UCSD-AML1 (cell line): Measurements from ENCODE around the gene CCDC87.

ENCODE experiments used
- DNase-seq: peaks from one replicate; lab custom pipeline; 2025; ENCODE audit not compliant: unreplicated experiment; lab: John Stamatoyannopoulos, UW

CCDC87 gene

DNA sequence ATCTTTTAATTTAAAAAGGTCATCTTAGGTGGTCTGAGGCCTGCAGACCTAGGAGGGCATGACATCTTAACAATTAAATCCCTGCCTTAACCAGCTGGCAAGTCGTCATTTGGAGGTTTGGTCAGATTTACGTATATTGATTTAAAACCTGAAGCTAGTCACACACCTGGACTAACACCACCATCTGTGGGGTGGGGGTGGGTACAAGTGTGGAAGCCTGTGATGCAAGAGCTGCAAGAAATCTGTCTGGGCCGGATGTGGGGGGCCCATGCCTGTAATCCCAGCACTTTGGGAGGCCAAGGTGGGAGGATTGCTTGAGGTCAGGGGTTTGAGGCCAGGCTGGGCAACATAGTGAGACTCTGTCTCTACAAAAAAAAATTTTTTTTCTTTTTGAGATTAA is 11.6 kb downstream of the CCDC87 start:
- no peak for DNase-seq

DNA sequence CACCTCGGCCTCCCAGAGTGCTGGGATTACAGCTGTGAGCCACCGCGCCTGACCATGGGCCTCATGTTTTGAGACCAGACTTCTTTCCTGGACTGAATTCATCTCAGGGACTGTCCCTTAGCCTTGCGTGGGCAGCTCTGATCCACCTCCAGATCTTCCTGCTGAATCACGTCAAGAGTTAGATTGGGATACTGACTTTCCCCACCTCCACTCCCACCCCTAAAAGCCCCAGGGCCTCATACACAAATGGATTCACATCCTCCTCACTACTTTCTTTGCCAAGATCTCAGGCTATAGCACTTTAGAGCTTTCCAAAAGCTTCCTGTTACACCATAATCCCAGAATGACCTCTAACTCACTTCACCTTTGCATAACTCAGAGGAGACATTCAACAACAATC is 12.1 kb downstream of the CCDC87 start:
- DNase-seq, result no peak

DNA sequence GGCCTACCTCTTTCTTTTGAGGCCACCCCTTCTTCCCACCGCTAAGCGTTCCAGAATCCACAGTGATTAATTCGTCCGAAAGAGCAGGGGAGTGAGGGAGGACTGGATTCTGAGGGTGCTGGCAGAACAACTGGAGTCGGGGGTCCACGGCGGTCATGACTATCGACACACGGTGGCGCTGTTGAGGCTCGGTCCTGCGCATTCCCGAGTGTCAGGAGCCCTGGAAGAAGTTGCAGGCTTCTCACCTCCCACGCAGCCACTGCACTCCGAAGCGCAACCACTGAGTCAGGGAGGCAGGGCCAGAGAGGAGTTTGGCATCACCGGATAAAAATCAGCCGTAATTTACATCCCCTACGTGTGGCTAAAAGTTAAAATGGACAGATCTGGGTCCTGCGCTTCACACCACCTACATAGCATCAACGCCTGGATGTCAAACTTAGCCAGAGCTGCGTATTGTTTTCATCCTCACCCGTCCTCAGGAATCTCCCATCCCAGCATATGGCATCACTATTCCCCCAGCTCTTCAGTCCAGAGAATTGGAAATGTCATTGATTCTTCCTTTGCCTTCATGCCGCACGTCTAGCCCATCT is 13.8 kb downstream of the CCDC87 start:
- DNase-seq, result peak; percentile 73

DNA sequence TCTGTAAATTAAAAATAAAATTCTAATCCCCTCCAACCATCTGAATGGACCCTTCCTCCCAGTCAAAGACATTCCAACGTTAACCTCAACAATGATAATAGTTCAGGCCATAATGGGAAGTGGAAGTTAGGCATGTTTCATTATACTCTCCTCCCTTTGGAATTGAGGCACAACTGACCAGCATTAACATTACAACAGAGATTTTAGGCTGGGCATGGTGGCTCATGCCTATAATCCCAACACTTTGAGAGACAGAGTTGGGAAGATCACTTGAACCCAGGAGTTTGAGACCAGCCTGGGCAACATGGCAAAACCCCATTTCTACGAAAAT is 22.0 kb downstream of the CCDC87 start:
- no peak for DNase-seq

DNA sequence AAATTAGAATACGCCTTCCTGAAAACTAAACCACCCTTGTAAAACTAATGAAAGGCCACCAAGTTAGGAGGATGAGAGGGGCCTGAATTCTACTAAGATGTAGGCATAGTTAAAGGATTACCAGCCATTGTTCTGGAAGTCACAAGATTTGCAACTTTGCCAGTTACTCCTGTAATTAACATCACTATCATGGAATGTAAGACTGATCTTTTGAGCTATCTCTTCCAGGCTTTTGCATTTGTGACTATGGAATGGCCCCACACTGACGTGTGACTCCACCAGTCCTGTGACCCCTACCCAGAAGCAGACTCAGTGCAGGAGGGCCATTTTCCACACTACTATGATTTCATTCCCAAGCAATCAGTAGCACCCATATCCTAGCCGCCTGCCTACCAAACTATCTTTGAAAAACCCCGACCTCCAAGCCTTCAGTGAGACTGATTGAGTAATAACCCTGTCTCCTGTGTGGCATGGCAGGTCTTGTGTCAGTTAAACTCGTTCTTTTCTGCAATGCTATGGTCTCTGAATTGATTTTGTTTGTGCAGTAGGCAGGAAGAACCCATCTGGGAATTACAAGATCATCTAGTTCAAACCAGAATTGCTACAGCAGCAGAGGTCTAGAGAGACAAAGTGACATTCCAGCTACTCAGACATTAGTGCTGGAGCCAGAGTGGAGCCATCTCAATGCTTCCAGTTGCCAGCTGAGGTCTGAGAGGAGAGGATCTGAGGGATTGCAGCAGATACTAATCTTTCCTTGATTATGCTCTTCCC is 22.6 kb downstream of the CCDC87 start:
- DNase-seq, result no peak

DNA sequence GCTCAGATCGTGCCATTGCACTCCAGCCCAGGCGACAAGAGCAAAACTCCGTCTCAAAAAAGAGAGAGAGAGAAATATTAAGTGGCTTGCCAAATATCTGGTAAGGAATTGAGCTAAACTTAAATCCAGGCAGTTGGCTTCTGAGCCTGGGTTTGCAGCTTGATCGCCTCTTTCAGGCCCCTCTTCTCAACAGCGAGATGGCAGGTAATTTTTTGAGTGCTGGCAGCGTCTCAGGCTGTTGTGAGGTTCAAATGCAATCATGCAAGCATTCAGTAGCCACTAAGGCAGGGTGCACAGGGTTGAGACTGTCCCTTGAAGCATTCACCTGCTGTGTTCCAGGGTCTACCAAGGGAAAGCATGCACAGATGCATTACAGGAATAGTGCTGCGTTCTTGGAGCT is 23.8 kb downstream of the CCDC87 start:
- no peak for DNase-seq

DNA sequence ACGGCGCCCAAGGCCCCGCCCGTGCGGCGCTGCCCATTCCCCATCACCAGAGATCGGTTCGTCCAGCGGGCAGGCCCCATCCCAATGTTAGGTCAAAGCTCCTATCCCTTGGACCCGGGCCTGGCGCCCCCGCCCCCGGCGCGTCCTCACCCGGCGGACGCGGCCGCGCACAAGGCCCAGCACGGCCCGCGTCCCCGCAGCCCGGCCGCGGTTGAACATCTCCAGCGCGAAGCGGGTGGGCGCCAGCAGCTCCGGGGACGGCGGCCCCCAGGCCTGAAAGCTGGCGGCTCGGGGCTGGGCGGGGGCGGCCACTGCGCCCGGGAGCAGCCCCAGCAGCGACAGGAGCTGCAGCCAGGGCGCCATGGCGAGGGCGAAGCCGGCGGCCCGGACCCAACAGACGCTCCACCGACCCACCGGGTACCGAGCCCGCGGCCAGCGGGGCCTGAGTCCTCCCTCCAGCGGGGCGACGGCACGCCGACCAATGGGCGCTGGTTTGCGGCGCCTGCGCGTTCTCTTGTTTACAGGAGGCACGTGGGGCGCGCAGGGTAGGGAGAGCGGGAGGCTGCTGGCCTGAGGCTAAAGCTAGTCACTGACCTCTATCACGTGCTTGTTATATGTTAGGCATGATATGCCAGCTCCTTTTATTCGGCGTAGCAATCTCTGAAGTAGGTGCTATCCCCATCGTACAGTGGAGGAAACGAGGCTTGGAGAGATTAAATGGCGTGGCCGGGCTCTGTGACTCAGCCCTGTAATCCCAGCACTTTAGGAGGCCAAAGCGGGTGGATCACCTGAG is 24.5 kb downstream of the CCDC87 start, which contains the start of gene CTSF:
Gene CTSF, minus strand, starts transcription at position 483 of the 793 bp plus-strand sequence. Its CDS starts 120 bp downstream, at position 363.
- DNase-seq, result no peak

DNA sequence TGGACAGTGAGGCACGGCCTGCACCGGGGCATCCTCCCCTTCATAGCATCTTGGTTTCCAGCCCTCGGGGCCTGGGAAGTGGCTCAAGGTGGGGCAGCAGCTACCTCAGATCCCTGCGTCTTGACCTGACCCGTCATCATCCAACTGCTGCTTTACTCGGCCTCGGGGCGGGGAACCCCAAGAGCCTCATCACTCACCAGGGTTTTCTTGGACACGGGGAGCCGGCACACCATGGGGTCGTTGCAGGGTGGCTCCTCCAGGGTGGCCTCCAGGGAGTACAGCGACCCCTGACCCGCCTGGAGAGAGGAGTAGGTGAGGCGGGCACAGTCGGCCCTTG is 25.1 kb downstream of the CCDC87 start:
- no peak for DNase-seq

DNA sequence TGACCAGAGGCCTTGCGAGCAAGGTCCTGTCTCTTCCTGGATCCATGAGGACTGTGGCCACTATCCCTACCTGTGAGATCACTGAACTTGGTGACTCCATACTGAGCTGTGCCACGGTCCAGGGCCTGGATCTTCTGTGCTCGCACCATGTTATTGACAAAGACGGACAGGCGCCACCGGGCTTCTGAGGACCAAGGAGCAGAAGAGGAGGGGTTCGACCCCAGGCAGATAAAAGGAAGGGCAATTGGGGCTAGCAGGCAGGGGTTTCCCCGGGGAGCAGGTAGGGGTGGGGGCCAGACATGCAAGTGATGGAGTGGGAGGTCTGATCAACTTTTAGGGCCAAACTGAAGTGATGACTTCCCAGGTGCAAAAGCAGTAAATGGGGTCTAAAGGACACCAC is 26.6 kb downstream of the CCDC87 start:
- DNase-seq, result no peak

DNA sequence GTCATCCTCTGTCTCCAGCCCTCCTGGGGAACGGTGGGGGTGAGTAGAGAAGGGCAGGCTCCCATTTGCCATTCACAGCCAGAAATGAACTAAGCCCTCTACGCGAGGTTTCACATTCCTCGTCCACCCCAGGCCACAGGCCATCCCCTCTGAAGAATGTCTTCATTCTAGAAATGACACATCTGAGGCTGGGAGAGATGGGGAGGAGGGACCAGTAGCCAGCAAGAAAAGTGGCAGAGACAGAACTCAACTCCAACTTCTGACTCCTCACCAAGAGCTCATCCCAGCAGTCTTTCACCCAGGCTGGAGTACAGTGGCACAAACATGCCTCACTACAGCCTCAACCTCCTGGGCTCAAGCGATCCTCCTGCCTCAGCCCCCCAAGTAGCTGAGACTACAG is 27.9 kb downstream of the CCDC87 start:
- DNase-seq, result no peak

DNA sequence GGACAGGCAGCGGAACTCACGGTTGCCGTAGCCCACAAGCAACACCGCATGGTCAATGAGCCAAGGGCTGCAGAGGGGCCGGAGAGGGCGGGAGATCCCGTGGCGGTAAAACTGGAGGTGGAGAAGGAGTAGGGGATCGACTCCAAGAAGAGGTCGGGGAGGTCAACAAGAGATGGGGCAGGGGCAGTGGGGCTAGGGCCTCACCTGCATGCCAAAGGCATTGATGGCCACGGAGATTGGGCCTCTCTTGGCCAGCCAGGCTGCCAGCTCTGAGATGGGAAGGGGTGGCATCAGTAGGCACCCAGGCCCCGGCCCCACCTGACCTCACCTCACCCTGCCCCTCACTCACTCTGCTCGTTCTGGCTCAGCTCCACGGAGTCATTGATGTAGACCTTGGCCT is 28.3 kb downstream of the CCDC87 start:
- no peak for DNase-seq

DNA sequence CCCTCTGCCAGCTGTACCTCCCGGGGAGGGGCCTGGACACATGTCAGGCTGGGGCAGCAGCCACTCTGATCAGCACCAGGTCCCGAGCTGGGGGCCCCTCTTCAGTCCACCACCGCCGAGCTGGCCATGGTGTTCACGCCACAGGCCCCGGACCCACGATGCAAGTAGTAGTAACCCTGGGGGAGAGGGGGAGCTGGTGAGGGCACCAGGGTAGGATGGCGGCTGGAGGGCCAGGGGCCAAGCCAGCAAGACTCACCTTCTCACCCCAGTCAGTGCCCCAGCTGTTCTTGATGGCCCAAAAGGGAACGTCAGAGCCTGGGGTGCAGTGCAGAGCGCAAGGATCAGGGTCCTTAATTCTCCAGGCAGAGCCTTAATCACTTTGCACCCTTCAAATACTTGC is 29.0 kb downstream of the CCDC87 start:
- no peak for DNase-seq

DNA sequence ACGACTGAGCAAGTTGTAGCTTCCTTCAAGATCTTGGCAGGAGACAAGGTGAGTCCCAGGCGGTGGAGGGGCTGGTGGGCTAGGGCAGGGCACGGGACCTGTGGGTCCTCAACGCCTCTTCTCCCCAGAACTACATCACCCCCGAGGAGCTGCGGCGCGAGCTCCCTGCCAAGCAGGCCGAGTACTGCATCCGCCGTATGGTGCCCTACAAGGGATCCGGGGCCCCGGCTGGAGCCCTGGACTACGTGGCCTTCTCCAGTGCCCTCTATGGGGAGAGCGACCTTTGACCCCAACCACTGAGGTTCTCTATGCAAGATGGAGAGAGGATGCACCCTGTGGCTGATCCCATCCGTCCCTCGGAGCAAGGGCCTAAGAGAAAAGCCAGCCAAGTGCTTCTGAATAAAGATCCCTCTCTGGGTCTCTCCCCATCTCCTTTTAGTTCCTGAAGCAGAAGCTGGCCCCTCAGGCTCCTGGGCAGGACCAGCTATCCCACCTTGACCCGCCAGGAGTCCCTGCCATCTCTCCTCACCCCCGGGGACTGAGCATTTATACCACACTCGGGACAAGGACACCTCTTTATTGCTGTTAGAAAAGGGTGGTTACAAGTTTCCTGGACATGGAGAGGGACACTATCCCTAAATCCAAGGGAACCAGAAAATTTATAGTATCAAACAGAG is 29.8 kb downstream of the CCDC87 start:
- DNase-seq, result no peak

DNA sequence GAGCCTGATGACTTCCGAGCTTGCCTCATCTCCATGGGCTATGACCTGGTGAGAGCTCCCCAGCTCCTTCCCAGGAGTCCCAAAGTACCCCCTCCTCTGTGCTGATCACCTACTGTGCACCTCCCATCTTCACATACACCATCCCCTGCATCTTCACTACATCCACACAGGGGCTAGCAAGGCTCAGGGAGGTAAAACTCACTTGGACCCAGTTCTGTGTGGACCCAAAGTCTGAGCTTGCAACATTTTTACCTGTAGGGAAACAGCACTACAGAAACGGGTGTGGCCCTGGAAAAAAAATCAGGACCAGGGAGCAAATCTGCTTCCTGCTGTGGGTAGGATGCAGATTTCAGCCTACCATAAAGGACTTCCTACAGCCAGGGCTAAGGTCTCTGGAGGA is 30.6 kb downstream of the CCDC87 start:
- DNase-seq, result no peak

DNA sequence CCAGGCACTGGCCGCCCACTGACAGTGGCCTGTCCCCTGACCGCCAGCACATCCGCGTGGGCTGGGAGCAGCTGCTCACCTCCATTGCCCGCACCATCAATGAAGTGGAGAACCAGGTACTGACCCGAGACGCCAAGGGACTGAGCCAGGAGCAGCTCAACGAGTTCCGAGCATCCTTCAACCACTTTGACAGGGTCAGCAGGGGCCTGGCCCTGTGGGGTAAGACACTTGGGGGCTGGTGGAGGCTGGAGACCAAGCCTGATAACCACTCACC is 31.0 kb downstream of the CCDC87 start:
- DNase-seq, result no peak

DNA sequence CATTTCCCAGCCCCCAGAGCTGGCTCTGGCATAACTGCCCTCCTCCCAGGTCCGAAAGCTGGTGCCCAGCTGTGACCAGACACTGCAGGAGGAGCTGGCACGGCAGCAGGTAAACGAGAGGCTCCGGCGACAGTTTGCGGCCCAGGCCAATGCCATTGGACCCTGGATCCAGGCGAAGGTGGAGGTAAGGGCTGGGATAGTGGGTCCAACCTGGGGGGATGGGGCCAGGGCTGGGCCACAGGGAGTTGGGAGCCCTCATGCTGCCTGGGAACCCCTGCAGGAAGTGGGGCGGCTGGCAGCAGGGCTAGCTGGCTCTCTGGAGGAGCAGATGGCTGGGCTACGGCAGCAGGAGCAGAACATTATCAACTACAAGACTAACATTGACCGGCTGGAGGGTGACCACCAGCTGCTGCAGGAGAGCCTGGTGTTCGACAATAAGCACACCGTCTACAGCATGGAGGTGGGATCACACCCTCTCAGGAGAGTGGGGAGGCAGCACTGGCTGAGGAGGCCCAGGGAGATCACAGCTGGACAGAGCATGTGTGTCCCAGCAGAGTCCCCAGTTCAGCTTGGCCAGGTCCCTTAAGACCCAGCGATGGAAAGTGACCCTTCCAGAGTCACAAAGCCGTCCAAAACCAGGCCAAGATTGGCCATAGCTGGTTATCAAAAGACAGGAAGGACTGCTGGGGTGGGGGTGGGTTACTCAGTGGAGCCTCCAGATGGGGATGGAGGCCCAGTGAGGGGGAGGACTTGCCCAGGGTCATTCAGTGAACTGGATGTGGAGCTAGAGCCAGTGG is 31.5 kb downstream of the CCDC87 start:
- no peak for DNase-seq

DNA sequence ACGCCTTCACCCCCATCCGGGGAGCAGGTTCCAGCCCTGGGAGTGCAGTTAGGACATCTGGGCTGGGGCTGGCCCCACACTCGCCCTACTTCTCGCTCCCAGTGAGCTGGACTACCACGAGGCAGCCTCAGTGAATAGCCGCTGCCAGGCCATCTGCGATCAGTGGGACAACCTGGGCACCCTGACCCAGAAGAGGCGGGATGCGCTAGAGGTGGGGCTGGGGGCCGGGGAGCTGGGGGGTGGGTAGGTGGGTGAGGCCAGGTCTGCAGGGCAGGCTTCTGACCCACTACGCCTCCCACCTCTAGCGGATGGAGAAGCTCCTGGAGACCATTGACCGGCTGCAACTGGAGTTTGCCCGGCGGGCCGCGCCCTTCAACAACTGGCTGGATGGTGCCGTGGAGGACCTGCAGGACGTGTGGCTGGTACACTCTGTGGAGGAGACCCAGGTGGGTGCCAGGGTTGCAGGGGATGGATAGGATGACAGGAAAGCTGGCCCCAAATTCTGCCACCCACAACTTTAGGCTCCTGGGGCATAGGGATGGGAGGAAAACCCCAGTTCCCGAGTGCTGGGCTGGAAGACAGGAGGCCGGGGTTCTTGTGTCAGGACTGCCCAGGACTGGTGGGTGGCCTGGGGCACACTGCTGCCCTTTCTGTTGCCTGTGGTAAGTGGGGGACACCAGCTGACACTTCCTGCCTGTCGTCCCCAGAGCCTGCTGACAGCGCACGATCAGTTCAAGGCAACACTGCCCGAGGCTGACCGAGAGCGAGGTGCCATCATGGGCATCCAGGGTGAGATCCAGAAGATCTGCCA is 32.8 kb downstream of the CCDC87 start:
- DNase-seq, result no peak

DNA sequence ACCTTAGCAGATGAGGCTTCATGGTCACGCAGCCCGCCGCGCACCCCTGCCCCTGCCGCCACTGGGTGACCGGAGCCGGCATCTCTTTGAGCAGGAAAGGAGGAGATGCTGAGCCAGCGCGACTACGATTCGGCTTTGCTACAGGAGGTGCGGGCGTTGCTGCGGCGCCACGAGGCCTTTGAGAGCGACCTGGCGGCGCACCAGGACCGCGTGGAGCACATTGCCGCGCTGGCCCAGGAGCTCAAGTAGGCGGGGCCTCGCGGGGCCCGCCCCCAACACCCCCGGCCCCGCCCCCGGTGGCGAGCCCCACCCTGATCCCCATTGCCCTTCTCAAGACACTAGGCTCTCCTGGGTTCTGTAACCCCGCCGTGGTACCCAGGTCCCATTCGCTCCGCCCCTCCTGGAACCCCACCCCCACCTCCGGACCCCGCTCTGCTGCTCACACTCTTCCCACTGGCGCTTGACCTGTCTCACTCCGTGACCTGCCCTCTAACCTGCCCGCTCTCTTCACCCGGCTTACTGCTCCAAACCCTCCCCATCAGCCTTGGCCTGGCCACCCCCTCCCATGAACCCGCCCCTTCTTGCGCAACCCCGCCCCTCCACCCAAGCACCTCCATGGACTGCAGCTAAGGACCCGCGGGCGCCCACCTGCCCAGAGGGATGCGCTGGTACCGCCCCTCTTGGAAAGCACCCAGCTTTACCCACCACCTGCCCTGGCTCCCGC is 33.6 kb downstream of the CCDC87 start:
- no peak for DNase-seq

DNA sequence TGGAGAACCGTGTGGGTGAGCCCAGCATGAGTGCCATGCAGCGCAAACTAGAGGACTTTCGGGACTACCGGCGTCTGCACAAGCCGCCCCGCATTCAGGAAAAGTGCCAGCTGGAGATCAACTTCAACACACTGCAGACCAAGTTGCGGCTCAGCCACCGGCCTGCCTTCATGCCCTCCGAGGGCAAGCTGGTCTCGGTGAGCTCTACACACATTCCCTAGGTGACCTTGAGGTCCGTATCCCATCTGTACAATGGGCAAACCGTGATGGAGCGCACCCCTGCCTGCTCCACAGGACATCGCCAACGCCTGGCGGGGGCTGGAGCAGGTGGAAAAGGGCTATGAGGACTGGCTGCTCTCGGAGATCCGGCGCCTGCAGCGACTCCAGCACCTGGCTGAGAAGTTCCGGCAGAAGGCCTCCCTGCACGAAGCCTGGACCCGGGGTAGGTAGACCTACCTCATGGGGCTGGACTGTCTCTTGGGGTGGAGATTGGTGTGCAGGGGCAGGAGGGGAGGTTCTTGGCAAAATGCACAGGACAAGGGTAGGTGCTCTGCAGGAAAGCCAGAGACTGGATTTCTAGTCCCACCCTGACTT is 35.0 kb downstream of the CCDC87 start:
- DNase-seq, result no peak
